NCI-H1417 treated with DMSO at 0.1 percent for 48 hours (cell line): ENCODE results near the gene ST6GAL2.

Source experiments
- DNase-seq: peaks from one replicate; lab custom pipeline; 2025; lab: John Stamatoyannopoulos, UW

Gene ST6GAL2, protein sequence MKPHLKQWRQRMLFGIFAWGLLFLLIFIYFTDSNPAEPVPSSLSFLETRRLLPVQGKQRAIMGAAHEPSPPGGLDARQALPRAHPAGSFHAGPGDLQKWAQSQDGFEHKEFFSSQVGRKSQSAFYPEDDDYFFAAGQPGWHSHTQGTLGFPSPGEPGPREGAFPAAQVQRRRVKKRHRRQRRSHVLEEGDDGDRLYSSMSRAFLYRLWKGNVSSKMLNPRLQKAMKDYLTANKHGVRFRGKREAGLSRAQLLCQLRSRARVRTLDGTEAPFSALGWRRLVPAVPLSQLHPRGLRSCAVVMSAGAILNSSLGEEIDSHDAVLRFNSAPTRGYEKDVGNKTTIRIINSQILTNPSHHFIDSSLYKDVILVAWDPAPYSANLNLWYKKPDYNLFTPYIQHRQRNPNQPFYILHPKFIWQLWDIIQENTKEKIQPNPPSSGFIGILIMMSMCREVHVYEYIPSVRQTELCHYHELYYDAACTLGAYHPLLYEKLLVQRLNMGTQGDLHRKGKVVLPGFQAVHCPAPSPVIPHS

DNA sequence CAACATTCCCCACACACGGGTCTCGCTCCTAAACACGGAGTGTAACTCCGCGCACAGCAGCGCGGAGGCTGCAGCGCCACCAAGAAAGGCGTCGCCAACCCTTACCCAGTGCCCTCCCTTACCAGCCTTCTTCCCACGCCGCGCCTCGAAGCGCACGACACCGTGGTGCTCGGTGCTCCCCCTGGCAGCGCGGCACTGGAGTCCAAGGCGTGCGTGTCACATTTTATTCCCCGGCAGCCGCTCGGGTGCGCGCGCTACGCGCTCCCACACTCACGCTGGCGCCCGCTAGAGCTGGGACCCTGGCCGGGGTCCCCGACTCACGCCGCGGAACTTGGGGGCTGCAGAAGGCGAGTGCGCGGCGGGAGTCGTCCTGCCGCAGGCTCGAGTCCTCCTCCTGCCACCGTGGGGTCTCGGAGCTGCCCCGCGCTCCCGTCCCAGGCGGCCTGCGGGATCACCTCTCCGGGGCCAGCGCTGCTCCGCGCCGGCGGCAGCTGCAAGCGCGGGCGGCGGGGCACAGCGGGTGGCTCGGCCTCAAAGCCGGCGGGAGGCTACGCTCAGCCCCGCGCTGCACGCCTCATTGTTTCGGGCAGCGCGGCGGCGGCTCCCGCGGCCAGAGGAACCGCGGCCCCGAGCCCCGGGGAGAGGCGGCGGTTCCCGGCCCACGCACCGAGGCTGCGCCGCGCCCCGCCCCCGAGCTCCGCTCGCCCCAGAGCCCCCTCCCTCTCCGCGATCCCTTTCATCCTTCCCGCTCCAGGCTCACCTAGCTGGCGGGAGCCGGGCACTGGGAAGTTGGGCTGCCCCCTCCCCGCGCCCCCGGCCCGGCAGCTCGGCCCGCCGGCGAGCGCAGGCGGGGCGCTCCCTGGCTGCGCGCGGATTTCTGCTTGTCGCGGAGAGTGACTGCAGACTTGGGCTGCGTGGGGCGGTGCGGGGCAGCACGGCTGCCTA, at the start of gene ST6GAL2:
Gene ST6GAL2 (minus strand): TSS at position 197 of the 945 bp plus-strand sequence. CDS start 42,190 bp downstream, outside the sequence.
- DNase-seq, result no peak

DNA sequence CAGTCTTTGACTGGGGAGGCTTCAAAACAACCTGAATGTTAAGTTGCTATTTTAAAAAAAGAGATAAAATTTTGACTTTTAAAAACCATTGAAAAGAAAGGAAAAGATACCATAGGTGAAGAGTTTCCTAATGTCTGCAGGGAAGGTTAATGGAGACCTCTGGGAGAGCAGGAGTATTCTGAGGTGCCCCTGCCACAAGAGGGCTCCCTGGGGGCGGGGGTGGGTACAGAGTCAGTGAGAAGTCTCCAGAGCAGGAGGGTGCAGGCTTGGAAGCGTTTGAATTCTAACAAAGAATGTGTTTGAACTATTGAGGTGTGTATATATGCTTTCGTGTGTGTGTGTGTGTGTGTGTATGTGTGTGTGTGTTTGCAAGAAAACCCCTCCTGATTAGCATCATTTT, 46.7 kb upstream of the ST6GAL2 start:
- DNase-seq, result no peak

DNA sequence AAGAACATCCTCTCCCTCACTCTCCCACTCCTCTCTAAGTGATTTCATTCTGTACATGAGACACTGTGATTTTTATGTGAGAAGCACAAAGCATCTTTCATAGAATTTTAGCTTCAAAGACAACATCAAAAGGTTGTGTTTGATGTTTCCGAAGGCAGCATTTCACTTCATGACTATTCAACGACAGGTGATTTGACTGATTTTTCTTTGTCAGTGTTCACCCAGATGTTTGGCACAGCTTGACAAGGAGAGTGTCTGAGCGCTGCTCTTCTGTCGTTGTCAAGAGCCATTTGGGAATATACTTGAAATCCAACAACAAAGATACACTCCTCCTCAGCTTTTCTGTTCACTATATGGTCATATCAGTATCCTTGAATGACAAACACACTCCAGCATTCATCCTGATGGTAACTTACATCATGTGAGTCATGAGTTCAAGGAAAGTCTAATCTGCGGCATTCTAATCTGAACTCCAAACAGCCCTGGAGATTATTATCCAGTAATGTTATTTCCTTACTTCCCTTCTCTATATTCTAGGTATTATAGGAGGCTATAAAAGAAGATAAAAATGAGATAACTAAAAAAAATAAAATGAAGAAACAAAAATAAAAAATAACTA, 45.9 kb upstream of the ST6GAL2 start:
- DNase-seq, result no peak

DNA sequence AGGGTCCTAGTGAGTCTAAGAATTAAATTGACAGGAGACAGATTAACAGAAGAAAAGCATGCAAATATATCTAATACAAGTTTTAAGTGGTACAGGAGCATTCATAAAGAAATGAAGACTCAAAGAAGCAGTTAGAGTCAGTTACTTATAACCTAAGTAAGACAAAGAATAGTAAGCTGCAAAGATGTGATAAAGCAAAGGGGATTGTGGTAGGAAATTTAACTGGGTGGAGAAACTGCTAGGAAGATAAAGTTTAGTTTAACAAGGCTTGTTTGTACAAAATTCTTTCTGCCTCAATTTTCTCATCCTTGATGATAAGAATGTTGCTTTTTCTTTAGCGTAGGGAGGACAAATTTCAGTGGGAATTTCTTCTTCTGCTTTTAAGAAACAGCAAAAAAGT, 35.5 kb upstream of the ST6GAL2 start:
- no peak for DNase-seq

DNA sequence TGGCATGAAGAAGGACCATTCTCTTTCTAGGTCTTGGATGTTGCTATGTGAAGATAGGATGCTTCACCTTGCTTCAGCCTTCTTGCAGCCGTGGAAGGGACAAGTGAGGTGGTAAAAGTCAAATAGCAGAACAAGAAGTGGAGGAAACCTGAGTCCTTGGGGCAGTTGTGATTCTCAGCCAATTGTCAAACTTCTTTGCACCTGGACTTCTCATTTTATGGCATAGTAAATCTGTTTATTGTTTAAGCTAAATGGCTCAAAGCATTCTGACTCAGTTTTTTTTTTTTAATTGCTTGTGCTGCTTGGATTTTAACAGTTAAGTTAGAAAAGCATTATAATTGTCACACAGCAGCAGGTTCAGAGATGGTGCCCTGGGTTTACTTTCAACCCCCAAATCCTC, 33.0 kb upstream of the ST6GAL2 start:
- DNase-seq, result no peak

DNA sequence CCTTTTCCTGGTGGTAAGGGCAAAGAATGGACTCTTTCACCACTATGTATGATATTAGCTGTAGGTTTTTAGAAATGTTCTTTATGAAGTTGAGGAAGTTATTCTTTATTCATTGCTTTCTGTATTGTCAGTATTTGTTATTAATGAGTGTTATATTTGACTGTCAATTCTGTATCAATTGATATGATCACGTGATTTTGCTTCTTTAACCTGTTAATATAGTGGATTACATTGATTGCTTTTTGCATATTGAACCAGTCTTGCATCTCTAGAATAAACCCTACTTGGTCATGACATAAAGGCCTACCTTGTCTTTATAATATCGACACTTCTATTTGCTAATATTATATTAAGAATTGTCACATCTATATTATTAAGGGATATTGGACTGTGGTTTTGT, 18.3 kb upstream of the ST6GAL2 start:
- no peak for DNase-seq

DNA sequence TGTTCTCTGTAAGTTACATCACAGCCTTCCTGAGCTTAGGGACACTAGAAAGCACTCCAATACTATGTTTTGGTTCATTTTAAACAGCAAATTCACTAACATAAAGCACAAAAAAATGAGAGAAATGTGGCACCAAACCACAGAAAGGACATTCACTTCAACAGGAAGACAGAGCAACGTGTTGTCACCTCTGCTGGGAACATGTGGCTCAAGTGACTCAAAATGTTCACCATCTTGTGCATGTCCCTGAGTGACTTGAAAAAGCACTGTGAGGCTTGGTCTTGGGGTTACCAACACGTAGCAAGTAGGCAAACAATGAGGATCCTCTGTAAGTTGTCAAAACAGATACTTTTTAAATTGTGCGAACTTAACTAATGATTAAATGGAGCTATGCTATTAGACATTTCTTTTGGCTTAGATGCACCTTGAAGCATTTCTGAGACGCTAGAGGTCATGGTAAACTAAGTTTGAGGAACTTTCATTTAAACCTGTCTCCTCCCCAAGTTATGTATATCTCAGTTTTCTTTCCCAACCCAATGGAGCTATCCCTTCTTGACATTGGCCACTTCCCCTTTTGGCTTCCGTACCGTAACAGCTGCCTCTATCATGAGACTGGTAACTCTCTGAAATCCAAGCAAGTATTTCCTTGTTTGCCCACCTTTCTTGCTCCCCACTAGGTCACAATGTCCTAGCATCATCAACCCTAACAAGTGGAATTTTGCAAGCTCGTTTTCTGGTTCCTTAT, 14.0 kb upstream of the ST6GAL2 start:
- DNase-seq, result no peak

DNA sequence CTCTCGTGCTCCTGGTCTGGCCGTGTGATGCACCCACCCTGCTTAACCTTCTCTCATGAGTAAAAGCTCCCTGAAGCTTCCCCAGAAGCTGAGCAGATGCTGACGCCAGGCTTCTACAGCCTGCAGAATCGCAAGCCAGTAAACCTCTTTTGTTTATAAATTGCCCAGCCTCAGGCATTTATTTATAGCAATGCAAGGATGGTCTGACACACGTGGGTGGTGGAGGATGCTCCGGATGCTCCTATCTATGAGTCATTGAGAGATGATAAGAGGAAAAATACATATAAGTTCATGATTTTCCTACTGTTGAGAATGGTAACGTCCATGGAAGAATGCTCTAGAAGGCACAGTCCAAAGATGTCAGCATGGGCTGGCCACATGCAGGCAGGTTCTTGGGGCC, 8.6 kb upstream of the ST6GAL2 start:
- DNase-seq, result no peak

DNA sequence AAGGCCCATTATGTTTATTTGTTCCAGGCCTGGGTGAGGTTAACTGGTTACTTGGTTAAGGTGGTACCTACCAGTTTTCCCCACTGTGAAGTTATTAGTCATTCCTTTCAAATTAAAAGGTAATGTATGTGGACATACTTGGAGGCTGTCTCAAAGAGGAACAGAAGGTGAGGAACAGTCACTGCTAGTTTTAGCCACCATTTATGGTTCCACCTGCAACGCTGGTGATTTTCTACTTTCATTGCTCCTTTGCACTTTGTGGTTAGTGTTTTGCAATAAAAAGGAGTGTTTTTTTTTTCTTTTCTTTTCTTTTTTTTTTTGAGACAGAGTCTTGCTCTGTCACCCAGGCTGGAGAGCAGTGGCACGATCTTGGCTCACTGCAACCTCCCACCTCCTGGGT, 6.1 kb upstream of the ST6GAL2 start:
- DNase-seq, result no peak

DNA sequence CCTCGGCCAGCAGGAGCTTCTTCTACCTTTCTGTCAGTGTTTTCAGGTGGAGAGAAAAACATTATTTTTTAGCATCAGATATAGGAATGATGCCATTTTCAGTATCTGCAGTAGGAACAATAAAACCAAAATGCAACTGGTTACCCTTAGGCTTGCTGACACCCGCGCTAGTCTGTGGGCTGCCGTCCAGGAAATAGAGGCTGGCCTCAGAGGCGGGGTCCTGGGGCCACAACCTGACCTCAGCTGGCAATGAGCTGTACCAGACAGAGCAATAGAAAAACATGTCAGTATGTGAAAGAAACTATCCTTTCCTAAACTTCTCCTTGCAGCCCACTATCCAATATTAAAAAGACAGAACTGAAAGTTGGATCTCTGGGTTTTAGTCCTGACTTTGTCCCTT, 4.6 kb upstream of the ST6GAL2 start:
- no peak for DNase-seq

DNA sequence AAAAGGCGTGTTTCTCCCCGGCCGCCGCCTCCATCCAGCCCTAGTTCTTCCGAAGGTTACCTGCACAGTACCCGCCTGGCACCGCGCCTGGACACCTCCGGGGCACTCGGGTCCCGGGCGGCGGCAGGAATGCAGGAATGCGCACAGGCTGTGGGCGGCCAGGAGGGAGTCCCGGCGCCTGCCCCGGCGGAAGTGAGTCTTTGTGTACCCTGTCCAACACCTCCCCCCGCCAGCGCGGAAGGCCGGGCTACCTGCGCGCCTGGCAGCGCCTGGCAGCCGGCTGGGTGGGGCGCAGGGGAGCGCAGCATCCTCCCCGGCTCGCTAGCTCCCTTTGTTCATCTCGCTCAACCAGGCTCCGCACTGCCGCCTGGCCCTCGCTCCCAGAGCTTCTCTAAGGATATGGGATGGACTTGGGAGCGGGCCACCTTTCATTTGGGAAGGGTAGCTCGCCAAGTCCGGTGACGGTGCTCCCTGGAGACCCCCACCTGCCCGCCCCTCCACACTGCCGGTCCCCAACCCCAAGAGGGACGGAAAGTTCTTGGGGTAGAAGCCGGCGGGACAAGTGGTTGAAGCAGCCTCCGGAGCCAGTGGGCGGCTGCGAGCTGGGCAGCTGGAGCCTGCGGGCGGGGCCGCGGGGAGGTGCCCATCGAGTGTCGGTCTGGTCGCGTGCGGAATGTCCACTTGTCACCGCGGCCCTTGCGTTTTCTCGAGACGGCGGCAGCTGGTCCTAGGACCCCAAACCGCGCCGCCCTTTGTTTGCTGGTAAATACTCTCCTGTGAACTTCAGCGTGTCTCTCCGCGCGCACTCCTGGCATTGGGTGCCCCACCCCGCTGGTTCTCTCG, 1.2 kb upstream of the ST6GAL2 start:
- peak; percentile 12 for DNase-seq

DNA sequence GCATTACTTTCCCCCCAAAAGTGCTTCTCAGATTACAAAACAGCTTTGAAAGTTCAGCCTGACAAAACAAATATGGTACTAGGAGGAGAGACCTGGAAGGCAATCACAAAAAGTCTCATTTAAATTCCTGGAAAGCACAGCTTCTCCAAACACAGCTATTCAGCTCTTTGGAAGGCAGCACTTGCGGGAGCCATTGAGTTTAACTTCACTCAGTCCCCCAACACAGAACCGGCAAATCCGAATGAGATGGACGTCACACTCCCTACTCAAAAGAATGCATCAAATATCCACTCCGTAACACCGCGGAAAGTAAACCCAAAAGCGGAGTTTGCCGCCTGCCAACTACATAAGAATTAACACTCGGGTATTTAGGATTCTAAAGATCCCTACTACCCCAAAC, 638 bp downstream of the ST6GAL2 start:
- DNase-seq, result no peak

DNA sequence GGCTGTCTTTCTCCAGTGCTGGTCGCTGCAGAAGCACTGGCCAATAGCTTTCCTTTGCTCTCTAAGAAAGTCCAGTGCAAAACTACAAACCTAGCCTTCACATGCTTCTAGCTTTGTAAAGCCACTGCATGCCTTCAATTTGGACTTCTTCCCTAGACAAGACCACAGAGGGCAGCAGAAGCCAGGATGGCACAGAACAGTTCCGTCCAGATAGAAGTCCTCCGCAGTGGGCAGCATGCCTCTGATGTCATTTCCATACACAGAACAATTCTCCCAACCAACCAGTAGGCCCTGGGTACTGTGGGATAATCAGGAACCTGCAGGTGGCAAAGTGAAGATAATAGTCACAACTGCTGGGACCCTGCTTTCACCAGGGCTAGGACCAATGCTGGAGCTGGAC, 3.3 kb downstream of the ST6GAL2 start:
- no peak for DNase-seq

DNA sequence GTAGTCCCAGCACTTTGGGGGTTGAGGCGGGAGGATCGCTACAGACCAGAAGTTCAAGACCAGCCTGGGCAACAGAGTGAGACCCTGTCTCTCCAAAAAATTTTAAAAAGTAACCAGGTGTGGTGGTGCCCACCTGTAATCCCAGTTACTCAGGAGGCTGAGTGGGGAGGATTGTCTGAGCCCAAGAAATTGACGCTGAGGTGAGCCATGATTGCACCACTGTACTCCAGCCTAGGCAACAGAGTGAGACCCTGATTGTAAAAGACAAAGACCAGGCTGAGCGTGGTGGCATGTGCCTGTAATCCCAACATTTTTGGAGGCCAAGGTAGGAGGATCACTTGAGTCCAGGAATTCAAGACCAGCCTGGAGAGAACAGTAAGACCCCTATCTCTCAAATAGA, 7.8 kb downstream of the ST6GAL2 start:
- DNase-seq, result no peak

DNA sequence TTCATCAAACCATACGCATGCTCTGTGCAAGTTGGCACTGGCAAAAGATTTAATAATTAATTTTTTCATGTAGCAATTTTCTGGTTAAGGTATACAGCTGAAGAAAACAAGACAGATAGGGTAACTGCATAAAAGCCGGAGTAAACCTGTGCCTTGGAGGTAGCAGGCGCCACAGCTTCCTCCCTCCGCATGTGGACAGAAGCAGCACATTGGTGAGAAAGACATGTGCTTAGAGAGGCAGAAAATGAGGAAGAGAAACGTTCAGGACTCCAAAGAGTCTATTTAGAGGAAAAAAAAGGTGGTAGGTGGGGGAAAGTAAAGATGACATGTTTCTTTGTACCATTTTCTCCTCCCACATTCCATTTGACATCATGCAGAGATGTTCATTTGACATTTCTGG, 9.3 kb downstream of the ST6GAL2 start:
- DNase-seq, result no peak

DNA sequence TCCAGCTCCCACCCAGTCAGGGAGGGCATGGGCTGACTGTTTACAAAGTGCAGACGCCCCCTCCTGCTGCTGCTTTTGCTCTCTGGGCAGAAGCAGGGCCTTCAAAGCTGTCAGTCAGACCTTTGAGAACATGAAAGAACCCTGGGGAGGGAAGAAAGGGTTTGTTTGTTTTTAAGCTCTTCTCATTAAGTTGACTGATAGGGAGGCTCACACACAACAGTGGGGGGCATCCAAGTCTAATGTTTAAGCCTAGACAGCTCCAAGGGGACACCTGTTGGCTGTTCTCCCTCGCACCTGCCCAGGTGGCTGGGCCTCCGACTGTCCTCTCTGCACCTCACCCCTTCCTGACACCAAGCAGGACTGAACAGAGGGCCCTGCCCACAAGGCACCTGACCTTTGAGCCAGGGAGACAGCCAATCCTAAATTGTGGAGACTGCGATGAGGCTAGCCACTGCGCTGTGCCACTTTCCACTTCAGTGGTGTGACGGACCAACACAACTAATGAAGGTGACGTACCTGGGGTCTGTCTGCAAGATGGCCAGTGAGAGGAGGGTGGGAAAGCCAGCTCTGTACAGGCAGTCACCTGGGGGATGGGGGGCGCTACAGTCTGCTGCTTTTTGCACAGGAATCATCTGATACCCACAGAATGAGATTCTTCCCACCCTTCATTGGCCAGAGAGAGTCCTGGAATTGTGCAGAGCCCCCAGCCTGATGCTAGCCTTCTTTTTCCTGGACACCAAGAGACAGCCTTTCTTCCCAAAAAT, 16.3 kb downstream of the ST6GAL2 start:
- peak; percentile 42 for DNase-seq

DNA sequence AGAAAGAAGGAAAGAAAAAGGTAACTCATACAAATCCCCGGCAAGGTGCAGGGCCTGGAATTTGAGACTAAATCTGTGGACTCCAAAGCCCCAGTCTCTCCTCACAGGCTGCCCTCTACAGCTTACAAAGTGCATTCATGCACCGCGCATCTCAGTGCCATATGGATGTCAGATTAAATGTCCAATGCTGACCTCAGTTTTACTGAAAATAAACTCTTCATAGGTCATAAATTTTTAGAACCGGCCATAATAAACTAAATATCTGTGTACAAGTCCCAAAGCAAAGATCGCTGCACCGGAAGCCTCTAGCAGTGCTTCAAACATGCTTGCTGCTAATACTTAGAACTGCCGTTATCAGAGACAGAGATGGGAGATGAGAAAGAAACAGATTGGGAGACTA, 17.7 kb downstream of the ST6GAL2 start:
- DNase-seq, result no peak

DNA sequence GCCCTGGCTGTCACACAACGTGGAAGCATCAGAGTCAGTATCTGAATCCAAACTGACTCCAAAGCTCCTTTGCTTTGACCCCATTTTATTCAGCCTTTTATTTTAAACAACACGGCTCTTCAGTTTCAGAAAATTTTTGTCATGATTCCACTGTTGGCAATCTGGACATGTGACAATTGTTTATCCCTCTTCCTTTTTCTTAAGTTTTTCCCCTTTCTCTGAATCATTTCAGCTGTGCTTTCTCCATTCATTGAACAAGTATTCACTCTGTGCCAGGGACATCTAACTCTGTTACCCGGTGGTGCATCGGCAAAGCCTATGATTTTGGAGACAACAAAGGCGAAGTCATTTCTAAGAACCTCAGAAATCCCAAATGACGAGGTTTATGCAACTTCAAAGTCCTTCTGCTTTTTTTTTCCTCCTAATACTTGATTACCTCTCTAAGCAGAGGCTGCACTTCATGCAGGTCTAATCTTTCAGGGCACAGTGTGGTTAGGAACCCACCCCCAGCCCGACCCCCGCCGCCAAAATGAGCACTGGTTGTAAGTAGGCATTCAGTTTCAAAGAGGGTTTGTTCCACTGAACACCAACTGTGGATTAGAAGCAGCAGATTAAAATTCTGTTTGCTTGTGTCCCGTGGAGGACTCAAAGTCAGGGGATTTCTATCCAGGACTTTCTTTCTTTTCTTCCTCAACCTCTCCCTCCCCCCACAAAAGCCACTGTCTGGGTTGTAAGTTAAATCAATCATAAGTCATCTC, 18.6 kb downstream of the ST6GAL2 start:
- DNase-seq, result no peak

DNA sequence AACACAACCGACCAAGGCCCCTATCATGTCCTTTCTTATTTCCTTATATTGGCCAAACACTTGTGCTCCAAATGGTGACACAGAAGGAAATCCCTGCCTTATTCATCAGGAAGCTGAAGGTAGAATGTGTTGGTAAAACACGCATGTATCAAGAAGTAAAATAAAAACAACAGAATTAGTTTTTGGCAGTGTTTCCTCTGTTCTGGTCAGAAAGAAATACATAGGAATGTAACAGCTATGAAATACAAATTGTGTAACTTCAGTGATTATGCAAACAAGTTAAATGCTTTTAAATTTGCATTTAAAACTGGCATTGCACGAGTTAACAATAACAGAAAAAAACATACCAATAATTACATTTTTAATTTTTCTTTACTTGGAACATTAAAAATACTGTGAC, 19.3 kb downstream of the ST6GAL2 start:
- no peak for DNase-seq
